ENCODE data around the gene KIFC3.
"Not testable (repeated sequence)": the region's sequence is repeated elsewhere in the genome, so short reads cannot be mapped to it uniquely, and the experiment has no call there.

KIFC3 gene

GRCh38 chr16:57730771-57731730, 71.2 kb downstream of the KIFC3 start:
- H3K27ac ChIP-seq: no peak overlapping the region
- no peak for TF ChIP-seq ZFX (IDR thresholded peaks at IDR 0.05)
- TF ChIP-seq, protein P1, sequence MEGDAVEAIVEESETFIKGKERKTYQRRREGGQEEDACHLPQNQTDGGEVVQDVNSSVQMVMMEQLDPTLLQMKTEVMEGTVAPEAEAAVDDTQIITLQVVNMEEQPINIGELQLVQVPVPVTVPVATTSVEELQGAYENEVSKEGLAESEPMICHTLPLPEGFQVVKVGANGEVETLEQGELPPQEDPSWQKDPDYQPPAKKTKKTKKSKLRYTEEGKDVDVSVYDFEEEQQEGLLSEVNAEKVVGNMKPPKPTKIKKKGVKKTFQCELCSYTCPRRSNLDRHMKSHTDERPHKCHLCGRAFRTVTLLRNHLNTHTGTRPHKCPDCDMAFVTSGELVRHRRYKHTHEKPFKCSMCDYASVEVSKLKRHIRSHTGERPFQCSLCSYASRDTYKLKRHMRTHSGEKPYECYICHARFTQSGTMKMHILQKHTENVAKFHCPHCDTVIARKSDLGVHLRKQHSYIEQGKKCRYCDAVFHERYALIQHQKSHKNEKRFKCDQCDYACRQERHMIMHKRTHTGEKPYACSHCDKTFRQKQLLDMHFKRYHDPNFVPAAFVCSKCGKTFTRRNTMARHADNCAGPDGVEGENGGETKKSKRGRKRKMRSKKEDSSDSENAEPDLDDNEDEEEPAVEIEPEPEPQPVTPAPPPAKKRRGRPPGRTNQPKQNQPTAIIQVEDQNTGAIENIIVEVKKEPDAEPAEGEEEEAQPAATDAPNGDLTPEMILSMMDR (conservative IDR thresholded peaks at IDR 0.05): no peak

- not testable (repeated sequence) for H3K27ac ChIP-seq
Measured at GRCh38 chr16:57729852-57730251, 72.4 kb downstream of the KIFC3 start.

- TF ChIP-seq, protein P1 (conservative IDR thresholded peaks at IDR 0.05): no peak
- no peak for TF ChIP-seq ZFX (IDR thresholded peaks at IDR 0.05)
- H3K27ac ChIP-seq: no peak overlapping the region
Measured at GRCh38 chr16:57729182-57729484, 73.2 kb downstream of the KIFC3 start.

DNA sequence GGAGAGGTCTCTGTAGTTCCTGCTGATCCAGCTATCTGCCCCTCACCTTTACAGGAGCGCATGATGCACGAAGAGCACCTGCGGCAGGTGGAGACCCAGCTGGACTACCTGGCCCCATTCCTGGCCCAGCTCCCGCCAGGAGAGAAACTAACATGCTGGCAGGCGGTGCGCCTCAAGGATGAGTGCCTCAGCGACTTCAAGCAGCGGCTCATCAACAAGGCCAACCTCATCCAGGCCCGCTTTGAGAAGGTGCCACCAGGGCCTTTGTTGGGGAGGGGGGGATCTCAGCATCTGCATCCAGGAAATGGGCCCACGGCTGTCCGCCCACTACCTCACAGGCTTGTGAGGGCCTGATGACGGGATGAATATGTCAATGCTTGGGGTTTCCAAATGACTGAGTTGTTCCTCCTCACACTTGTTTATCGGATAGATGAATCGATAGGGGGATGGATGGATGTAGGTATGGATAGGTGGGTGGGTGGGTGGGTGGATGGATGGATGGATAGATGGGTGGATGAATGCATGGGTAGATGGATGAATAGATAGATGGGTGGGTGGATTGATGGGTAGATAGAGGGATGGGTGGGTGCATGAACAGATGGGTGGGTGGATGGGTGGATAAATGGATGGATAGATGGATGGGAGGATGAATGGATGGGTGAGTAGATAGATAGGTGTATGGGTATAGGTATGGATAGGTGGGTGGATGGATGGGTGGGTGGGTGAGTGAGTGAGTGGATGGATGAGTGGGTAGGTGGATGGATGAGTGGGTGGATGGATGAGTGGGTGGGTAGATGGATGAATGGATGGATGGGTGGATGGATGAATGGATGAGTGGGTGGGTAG, 73.7 kb downstream of the KIFC3 start:
- TF ChIP-seq, protein P1 (conservative IDR thresholded peaks at IDR 0.05): no peak
- no peak for TF ChIP-seq ZFX (IDR thresholded peaks at IDR 0.05)
- H3K27ac ChIP-seq: no peak overlapping the region

DNA sequence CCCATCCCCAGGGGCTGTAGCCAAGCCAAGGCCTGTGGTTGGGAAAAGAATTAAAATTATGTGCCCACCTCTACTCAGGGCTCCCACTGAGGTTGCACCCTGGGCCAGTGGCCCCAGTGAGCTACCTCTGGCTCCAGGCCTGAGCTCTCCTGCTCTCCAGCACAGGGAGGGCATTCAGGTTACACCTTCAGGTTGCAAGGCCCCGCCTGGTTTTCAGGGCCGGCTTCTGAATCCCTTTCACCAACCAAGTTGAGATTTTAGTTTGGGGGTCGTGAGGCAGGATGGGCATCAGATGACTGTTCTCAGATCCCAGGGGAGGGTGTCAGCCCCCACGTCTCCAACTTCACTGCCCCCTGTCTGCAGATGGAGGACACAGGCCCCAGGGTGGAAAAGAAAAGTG, 74.7 kb downstream of the KIFC3 start:
- TF ChIP-seq ZFX (IDR thresholded peaks at IDR 0.05): no peak
- TF ChIP-seq, protein P1 (conservative IDR thresholded peaks at IDR 0.05): no peak
- H3K27ac ChIP-seq: no peak overlapping the region

DNA sequence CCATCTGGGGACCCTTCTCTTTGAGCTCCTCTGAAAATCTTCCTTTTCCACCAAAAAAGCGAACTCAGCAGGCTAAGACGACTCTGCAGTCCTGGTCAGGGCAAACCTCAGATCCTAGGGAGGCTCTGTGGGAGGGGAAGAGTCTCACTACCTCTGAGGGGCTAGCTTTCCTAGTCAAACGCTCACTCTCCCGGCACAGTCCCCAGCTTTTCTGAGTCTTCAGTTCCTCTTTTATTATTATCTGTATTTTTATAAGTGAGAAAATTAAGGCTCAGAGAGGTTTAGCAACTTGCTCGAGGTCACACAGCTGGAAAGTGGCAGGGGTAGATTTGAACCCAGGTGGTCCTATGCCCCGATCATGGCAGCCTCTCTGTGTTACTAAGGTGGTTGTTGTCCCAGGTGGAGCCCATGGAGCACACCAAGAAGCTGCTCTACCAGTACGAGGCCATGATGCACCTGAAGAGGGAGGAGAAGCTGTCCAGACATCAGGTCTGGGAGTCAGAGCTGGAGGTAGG, 75.8 kb downstream of the KIFC3 start:
- no peak overlapping the region for H3K27ac ChIP-seq
- TF ChIP-seq ZFX (IDR thresholded peaks at IDR 0.05): no peak
- TF ChIP-seq, protein P1 (conservative IDR thresholded peaks at IDR 0.05): no peak

- TF ChIP-seq ZFX (IDR thresholded peaks at IDR 0.05): no peak
- TF ChIP-seq, protein P1 (conservative IDR thresholded peaks at IDR 0.05): no peak
- no peak overlapping the region for H3K27ac ChIP-seq
Measured at GRCh38 chr16:57725976-57726375, 76.3 kb downstream of the KIFC3 start.

All from C4-2B (cell line).